NOMO-1 (cell line): ENCODE measurements around the gene ZNF592.

Source experiments
- DNase-seq, 2 experiments: peaks; one replicate each; lab custom pipeline; 2025; ENCODE audit not compliant: unreplicated experiment in 2 of 2; lab: John Stamatoyannopoulos, UW

ZNF592 gene

GRCh38 chr15:84845631-84846030 lies 97.2 kb downstream of the ZNF592 start:
- peak; percentile 20 to 34 for DNase-seq

- DNase-seq, result no peak
These were observed 97.9 kb downstream of the ZNF592 start for GRCh38 chr15:84846269-84846668.

- DNase-seq, result no peak
These were observed 99.0 kb downstream of the ZNF592 start for GRCh38 chr15:84847382-84847781.

GRCh38 chr15:84852212-84852611 lies 103.8 kb downstream of the ZNF592 start:
- DNase-seq, result no peak

GRCh38 chr15:84855136-84855535 lies 106.7 kb downstream of the ZNF592 start:
- no peak for DNase-seq

GRCh38 chr15:84855765-84856164 lies 107.4 kb downstream of the ZNF592 start:
- no peak for DNase-seq
